ENCODE results near the gene CHST10. TPM values are rescaled to one million over a fixed set of nuclear protein-coding genes. Genes with fewer than 3 reads are reported as not detected.
"Not testable (repeated sequence)": the region's sequence is repeated elsewhere in the genome, so short reads cannot be mapped to it uniquely, and the experiment has no call there.

The CHST10 gene, protein sequence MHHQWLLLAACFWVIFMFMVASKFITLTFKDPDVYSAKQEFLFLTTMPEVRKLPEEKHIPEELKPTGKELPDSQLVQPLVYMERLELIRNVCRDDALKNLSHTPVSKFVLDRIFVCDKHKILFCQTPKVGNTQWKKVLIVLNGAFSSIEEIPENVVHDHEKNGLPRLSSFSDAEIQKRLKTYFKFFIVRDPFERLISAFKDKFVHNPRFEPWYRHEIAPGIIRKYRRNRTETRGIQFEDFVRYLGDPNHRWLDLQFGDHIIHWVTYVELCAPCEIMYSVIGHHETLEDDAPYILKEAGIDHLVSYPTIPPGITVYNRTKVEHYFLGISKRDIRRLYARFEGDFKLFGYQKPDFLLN
- 25.1 to 27.8 TPM (median 25.8 TPM) in 3 replicates for total RNA-seq

DNA sequence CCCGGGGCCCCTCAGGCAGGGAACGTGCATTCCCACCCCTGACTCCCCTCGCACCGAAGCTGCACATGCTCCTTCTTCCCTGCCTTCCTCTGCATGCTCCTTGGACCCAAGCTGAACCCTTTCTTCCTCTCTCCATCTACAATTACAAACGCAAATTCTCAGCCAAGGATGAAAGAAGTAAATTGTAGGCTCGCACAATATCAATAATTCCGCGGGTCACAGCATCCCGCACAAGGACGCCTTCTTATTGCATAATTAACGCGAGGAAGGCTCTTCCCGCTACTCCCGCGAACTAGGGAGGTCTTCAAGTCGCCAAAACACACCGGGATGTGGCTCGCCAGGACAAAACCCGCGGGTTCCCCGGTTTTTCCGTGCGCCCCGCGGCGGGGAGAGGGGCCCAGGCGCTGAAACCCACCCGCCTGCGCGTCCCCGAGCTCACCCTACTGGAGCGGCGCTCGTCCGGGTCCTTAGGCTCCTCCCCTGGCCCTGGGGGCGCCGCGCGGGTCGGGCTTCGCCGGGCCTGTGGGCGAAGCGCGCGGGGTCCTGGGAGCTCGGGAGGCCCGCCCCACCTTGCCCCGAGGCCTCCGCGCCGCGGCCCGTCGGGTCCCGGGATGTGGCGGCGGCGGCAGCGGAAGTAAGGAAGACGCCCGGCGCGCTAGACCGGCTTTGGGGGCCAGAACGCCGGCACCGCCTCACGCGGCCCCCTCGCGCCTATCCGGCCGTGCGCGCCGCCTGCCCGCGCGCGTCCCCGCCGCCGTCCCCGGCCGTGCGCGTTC is at the start of gene CHST10:
Gene CHST10, minus strand, starts transcription at position 734 of the 776 bp plus-strand sequence. CDS start 10,993 bp downstream, outside the sequence.
- H3K4me1 Mint-ChIP-seq, result peaks cover 31% of the 10 kb centered on the region
- no peaks in the 10 kb centered on the region for H3K9me3 Mint-ChIP-seq
- H3K36me3 Mint-ChIP-seq, result peaks cover 4% of the 10 kb centered on the region
- peak within 1 kb of the TSS; percentile 93 for H3K4me3 Mint-ChIP-seq
- no peaks in the 10 kb centered on the region for H3K27me3 Mint-ChIP-seq (ENCODE audit: low read depth)
- H3K27ac Mint-ChIP-seq, result peak within 1 kb of the TSS; percentile 96
- TF ChIP-seq, protein P1, sequence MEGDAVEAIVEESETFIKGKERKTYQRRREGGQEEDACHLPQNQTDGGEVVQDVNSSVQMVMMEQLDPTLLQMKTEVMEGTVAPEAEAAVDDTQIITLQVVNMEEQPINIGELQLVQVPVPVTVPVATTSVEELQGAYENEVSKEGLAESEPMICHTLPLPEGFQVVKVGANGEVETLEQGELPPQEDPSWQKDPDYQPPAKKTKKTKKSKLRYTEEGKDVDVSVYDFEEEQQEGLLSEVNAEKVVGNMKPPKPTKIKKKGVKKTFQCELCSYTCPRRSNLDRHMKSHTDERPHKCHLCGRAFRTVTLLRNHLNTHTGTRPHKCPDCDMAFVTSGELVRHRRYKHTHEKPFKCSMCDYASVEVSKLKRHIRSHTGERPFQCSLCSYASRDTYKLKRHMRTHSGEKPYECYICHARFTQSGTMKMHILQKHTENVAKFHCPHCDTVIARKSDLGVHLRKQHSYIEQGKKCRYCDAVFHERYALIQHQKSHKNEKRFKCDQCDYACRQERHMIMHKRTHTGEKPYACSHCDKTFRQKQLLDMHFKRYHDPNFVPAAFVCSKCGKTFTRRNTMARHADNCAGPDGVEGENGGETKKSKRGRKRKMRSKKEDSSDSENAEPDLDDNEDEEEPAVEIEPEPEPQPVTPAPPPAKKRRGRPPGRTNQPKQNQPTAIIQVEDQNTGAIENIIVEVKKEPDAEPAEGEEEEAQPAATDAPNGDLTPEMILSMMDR (IDR thresholded peaks at IDR 0.05; ENCODE audit: unreplicated experiment), result no peak
- DNase-seq (ENCODE audit: low spot score in 2 of 2, unreplicated experiment in 2 of 2), result peak; percentile 58 to 80

DNA sequence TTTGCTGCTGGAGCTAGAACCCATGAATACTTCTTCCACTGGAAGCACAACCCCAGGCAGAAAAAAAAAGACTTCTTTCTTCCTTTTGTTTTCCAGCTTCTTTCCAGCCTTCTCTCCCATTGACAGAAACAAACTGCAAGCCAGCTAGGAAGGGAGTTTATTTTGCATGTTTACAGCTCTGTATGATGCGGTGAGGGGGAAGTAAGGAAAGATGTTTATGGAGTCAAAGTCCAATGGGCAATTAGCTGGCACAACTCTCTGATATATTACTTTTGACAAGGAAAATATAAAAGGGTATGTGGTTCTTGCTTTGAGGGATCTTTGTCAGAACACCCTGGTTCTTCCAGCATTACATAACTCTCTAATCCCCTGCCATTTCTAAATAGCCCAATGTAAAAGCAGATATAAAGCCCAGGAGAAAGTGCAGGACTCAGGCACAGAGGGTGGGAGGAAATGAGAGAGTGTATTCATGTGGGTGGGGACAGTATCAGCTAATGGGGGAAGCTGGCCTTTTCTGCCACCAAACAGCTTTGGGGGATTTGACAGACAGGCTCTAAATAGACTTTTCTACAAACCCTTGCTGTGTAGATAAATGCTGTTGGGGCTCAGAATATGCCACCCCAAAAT is 43.5 kb upstream of the CHST10 start:
- peaks cover 51% of the 10 kb centered on the region for H3K9me3 Mint-ChIP-seq
- no peak for DNase-seq (ENCODE audit: low spot score in 2 of 2, unreplicated experiment in 2 of 2)
- H3K27ac Mint-ChIP-seq, result no peak overlapping the region
- H3K4me3 Mint-ChIP-seq, result no peak overlapping the region
- H3K4me1 Mint-ChIP-seq, result no peaks in the 10 kb centered on the region
- no peaks in the 10 kb centered on the region for H3K36me3 Mint-ChIP-seq
- TF ChIP-seq, protein P1 (IDR thresholded peaks at IDR 0.05; ENCODE audit: unreplicated experiment), result no peak
- no peaks in the 10 kb centered on the region for H3K27me3 Mint-ChIP-seq (ENCODE audit: low read depth)

DNA sequence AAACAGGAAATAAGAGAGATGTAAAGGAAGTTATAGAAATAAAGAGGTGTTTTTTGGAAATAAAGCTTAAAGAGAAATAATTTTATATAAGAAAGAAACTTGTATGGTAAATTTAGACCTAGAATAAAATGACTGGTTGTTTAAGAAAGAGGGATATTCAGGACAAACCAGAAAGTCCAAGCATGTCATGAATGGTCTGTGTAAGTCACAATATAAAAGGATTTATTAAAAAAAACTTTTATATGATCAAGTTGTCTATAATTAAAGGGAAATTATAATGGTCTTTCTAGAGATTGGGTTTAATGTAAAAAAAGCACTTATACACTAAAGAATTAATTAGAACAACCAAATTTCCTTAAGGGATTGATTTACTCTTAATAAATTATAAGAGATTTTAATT is 38.9 kb upstream of the CHST10 start:
- H3K27ac Mint-ChIP-seq; H3K4me1 Mint-ChIP-seq; DNase-seq (ENCODE audit: low spot score in 2 of 2, unreplicated experiment in 2 of 2); H3K36me3 Mint-ChIP-seq; H3K4me3 Mint-ChIP-seq; H3K27me3 Mint-ChIP-seq (ENCODE audit: low read depth): not testable (repeated sequence)
- H3K9me3 Mint-ChIP-seq, result peaks cover 53% of the 10 kb centered on the region

DNA sequence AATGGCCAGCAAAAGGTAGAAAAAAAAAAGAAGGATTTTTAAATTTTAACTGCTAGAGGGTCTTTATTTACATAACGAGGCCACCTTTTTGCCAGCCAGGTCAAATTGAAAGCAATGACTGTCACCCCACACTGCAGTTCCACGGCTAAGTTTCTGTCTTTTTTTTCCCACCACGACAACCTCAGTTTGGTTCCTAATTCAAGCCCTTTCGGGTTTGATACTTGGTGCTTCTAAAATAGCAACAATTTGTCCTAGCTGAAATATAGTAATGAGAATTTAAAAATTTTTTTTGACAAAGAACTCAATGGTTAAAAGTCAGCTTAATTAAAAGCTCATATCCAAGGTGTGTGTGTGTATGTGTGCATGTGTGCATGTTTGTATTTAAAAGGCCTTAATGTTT is 36.4 kb upstream of the CHST10 start:
- no peak overlapping the region for H3K27ac Mint-ChIP-seq
- H3K9me3 Mint-ChIP-seq, result peaks cover 31% of the 10 kb centered on the region
- H3K27me3 Mint-ChIP-seq (ENCODE audit: low read depth), result no peaks in the 10 kb centered on the region
- TF ChIP-seq, protein P1 (IDR thresholded peaks at IDR 0.05; ENCODE audit: unreplicated experiment), result no peak
- H3K4me3 Mint-ChIP-seq, result no peak overlapping the region
- no peak for DNase-seq (ENCODE audit: low spot score in 2 of 2, unreplicated experiment in 2 of 2)
- no peaks in the 10 kb centered on the region for H3K36me3 Mint-ChIP-seq
- no peaks in the 10 kb centered on the region for H3K4me1 Mint-ChIP-seq

DNA sequence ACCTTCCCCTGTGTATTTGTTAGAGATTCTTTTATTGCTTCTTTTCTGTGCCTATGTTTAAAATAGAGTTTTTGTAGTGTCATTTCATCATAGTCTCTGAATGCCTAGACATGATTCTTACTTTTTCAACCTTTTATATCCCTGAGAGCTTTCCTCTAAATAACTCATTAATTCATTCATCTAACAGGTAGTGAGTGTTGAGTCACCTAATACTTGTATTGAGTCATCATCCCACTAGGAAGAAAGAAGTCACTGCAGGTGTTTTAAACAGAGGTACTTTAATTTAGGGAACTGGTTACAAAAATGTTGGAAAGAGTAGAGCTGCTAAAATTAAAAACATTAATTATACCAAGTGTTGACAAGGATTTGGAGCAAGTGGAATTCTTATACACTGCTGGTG is 34.3 kb upstream of the CHST10 start:
- Mint-ChIP-seq H3K9me3 (peaks cover 29% of the 10 kb centered on the region), H3K4me3 (no peak overlapping the region), H3K36me3 (no peaks in the 10 kb centered on the region), H3K4me1 (no peaks in the 10 kb centered on the region), H3K27ac (no peak overlapping the region), H3K27me3 (ENCODE audit: low read depth) (no peaks in the 10 kb centered on the region)
- TF ChIP-seq, protein P1 (IDR thresholded peaks at IDR 0.05; ENCODE audit: unreplicated experiment), result no peak
- no peak for DNase-seq (ENCODE audit: low spot score in 2 of 2, unreplicated experiment in 2 of 2)

DNA sequence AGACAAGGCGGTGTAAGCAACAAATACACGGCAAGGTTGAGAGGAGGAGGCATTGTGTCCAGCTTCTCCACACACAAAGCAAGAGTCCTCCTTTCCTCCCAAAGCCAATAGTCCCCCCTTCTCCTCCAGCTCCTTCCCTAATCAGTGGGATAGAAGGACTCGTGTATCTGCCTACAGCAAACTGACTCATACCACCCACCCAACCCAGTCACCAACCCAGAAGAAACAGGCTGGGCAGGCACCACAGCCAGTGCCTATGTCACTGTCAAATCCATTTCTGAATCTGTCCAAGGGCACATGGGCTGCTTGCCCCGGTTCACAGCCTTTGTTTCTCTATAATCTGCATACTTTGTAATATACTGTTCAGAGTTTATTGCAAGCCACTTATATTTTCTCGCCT is 33.6 kb upstream of the CHST10 start:
- no peak overlapping the region for H3K4me3 Mint-ChIP-seq
- TF ChIP-seq, protein P1 (IDR thresholded peaks at IDR 0.05; ENCODE audit: unreplicated experiment), result no peak
- H3K27ac Mint-ChIP-seq, result no peak overlapping the region
- H3K36me3 Mint-ChIP-seq, result no peaks in the 10 kb centered on the region
- no peak for DNase-seq (ENCODE audit: low spot score in 2 of 2, unreplicated experiment in 2 of 2)
- peaks cover 31% of the 10 kb centered on the region for H3K9me3 Mint-ChIP-seq
- no peaks in the 10 kb centered on the region for H3K27me3 Mint-ChIP-seq (ENCODE audit: low read depth)
- H3K4me1 Mint-ChIP-seq, result no peaks in the 10 kb centered on the region

All from mesothelial cell of epicardium (in vitro differentiated cells).